H1 (cell line): ENCODE results near the gene BMP4. TPM values are rescaled to one million over a fixed set of nuclear protein-coding genes. Genes with fewer than 3 reads are reported as not detected.

Source experiments
- CTCF ChIA-PET: fragments of 300-600 bp; sonication (Branson Sonifier 250); formaldehyde crosslinking; loops from one replicate; lab custom pipeline; 2021; ENCODE audit not compliant: partially characterized antibody; lab: Charles Lee
- POLR2A ChIA-PET: fragments of 300-600 bp; sonication (Branson Sonifier 250); formaldehyde crosslinking; loops from one replicate; lab custom pipeline; 2021; ENCODE audit warnings: inconsistent platforms; ENCODE audit not compliant: partially characterized antibody; lab: Charles Lee
- DNase-seq, 2 experiments: peaks; one replicate each; pipeline versions ENCODE4 v3.0.0 to v3.0.0-alpha.2; 2010 to 2022; ENCODE audit warnings: low spot score in 2 of 2, low read depth in 1 of 2, mixed read lengths in 1 of 2
- FAIRE-seq: peaks from 2 replicates; lab custom pipeline; 2011; peaks lifted over from hg19 to GRCh38; lab: Jason Lieb, UNC
- H2AFZ ChIP-seq: 2 replicates; pipeline ENCODE4 v1.8.1; 2012; ENCODE audit warnings: low read length, inconsistent platforms
- H2AK5ac ChIP-seq: 2 replicates; pipeline ENCODE4 v1.6.1; 2013; ENCODE audit warnings: low read depth, low read length
- H2BK120ac ChIP-seq: replicated peaks from 2 replicates; pipeline ENCODE3; 2013; ENCODE audit warnings: low read depth, low read length, inconsistent platforms
- H2BK12ac ChIP-seq: 2 replicates; pipeline ENCODE4 v1.6.1; 2013; ENCODE audit warnings: low read depth, low read length
- H2BK15ac ChIP-seq: 2 replicates; pipeline ENCODE4 v1.6.1; 2013; ENCODE audit warnings: low read length
- H2BK20ac ChIP-seq: 2 replicates; pipeline ENCODE4 v1.6.1; 2013; ENCODE audit warnings: low read length
- H2BK5ac ChIP-seq: 2 replicates; pipeline ENCODE4 v1.6.1; 2013; ENCODE audit warnings: low read depth, low read length
- H3K14ac ChIP-seq: 2 replicates; pipeline ENCODE4 v1.6.1; 2013; ENCODE audit warnings: inconsistent platforms; ENCODE audit not compliant: insufficient read length
- H3K18ac ChIP-seq: 2 replicates; pipeline ENCODE4 v1.6.1; 2013; ENCODE audit warnings: low read length; ENCODE audit errors: extremely low read depth
- H3K23ac ChIP-seq: 2 replicates; pipeline ENCODE4 v1.6.1; 2013; ENCODE audit warnings: inconsistent platforms; ENCODE audit not compliant: insufficient read length
- H3K23me2 ChIP-seq: 2 replicates; pipeline ENCODE4 v1.6.1; 2013; ENCODE audit warnings: low read depth, low read length
- H3K27ac ChIP-seq: 2 replicates; pipeline ENCODE4 v1.6.1; 2011; ENCODE audit warnings: low read depth, low read length, inconsistent platforms
- H3K27me3 ChIP-seq, 4 experiments: replicated peaks in 1 of 4; 1 replicate in 1 of 4; 2 replicates in 3 of 4; pipeline versions ENCODE4 v1.6.1 to v1.8.1; 2011 to 2013; ENCODE audit warnings: low read length in 3 of 4, mild to moderate bottlenecking in 3 of 4, inconsistent platforms in 2 of 4, mixed read lengths in 2 of 4, moderate library complexity in 1 of 4; ENCODE audit not compliant: control insufficient read depth in 3 of 4, insufficient read depth in 3 of 4; ENCODE audit errors: extremely low read depth in 1 of 4
- H3K36me3 ChIP-seq, 4 experiments: 2 replicates each; pipeline versions ENCODE4 v1.6.1 to v1.8.1; 2011 to 2013; ENCODE audit warnings: mild to moderate bottlenecking in 4 of 4, low read length in 3 of 4, moderate library complexity in 2 of 4, control low read depth in 1 of 4, inconsistent platforms in 1 of 4; ENCODE audit not compliant: insufficient read depth in 4 of 4, control insufficient read depth in 2 of 4
- H3K4ac ChIP-seq: replicated peaks from 2 replicates; pipeline ENCODE3; 2013; ENCODE audit warnings: low read length, low read depth, mixed read lengths, inconsistent platforms; ENCODE audit not compliant: insufficient read length
- H3K4me1 ChIP-seq, 4 experiments: replicated peaks in 1 of 4; 1 replicate in 1 of 4; 2 replicates in 3 of 4; pipeline versions ENCODE4 v1.6.1 to v1.8.1; 2011 to 2013; ENCODE audit warnings: low read length in 3 of 4, inconsistent platforms in 2 of 4, mixed read lengths in 1 of 4; ENCODE audit not compliant: insufficient read depth in 4 of 4, control insufficient read depth in 3 of 4
- H3K4me2 ChIP-seq, 2 experiments: 2 replicates each; pipeline versions ENCODE4 v1.6.1 to v1.8.1; 2011 to 2013; ENCODE audit warnings: low read depth in 2 of 2, low read length in 2 of 2, control low read depth in 1 of 2, inconsistent platforms in 1 of 2, mild to moderate bottlenecking in 1 of 2; ENCODE audit not compliant: insufficient read depth in 1 of 2
- H3K4me3 ChIP-seq, 4 experiments: fragments of 200-600, 300-600 bp in 1 of 4; sonication (generic), shearing (Covaris generic), sonication (Bioruptor Twin) in 1 of 4; 2 replicates each; pipeline versions ENCODE4 v1.5.1 to v1.8.1; 2011 to 2016; ENCODE audit warnings: low read length in 4 of 4, low read depth in 3 of 4, control low read depth in 2 of 4, inconsistent platforms in 2 of 4, mild to moderate bottlenecking in 2 of 4, mixed read lengths in 1 of 4, moderate library complexity in 1 of 4; ENCODE audit not compliant: insufficient read depth in 2 of 4; ENCODE audit errors: extremely low read depth in 1 of 4
- H3K56ac ChIP-seq: replicated peaks from 2 replicates; pipeline ENCODE3; 2013; ENCODE audit warnings: low read depth, mild to moderate bottlenecking, mixed read lengths, low read length, inconsistent platforms; ENCODE audit not compliant: insufficient read length
- H3K79me1 ChIP-seq: 2 replicates; pipeline ENCODE4 v1.6.1; 2013; ENCODE audit warnings: low read depth, low read length, control low read depth
- H3K79me2 ChIP-seq, 2 experiments: 2 replicates each; pipeline versions ENCODE4 v1.6.1 to v1.8.1; 2012 to 2013; ENCODE audit warnings: low read length in 2 of 2, mild to moderate bottlenecking in 2 of 2, inconsistent platforms in 1 of 2; ENCODE audit not compliant: insufficient read depth in 2 of 2, control insufficient read depth in 1 of 2
- H3K9ac ChIP-seq, 4 experiments: replicated peaks in 1 of 4; 1 replicate in 1 of 4; 2 replicates in 3 of 4; pipeline versions ENCODE4 v1.6.1 to v1.8.1; 2011 to 2013; ENCODE audit warnings: low read depth in 3 of 4, low read length in 3 of 4, control low read depth in 2 of 4, mild to moderate bottlenecking in 2 of 4, moderate library complexity in 2 of 4, inconsistent platforms in 1 of 4; ENCODE audit errors: extremely low read depth in 1 of 4
- H3K9me3 ChIP-seq, 2 experiments: 2 replicates each; pipeline versions ENCODE4 v1.6.1 to v1.8.1; 2012 to 2013; ENCODE audit warnings: mild to moderate bottlenecking in 2 of 2, moderate library complexity in 2 of 2, control low read depth in 1 of 2, inconsistent platforms in 1 of 2, low read depth in 1 of 2, low read length in 1 of 2, mixed read lengths in 1 of 2; ENCODE audit not compliant: insufficient read depth in 2 of 2
- H4K20me1 ChIP-seq, 2 experiments: replicated peaks in 1 of 2; 2 replicates each; pipeline versions ENCODE3 to v1.8.1; 2011 to 2013; ENCODE audit warnings: inconsistent platforms in 2 of 2, low read length in 2 of 2, mild to moderate bottlenecking in 1 of 2; ENCODE audit not compliant: insufficient read depth in 2 of 2, control insufficient read depth in 1 of 2
- H4K5ac ChIP-seq: 2 replicates; pipeline ENCODE4 v1.6.1; 2013; ENCODE audit warnings: low read length, low read depth, mixed read lengths, inconsistent platforms; ENCODE audit not compliant: insufficient read length
- H4K8ac ChIP-seq: 2 replicates; pipeline ENCODE4 v1.8.0; 2013; ENCODE audit warnings: mild to moderate bottlenecking, moderate library complexity, low read length, inconsistent platforms; ENCODE audit not compliant: insufficient read depth; ENCODE audit errors: extremely low read depth
- H4K91ac ChIP-seq: replicated peaks from 2 replicates; pipeline ENCODE3; 2013; ENCODE audit warnings: low read length, mixed read lengths, inconsistent platforms; ENCODE audit not compliant: insufficient read length
- CHD2 ChIP-seq: IDR thresholded peaks from 2 replicates; pipeline ENCODE4 v1.6.1; 2012; ENCODE audit warnings: low read length, improper control_type of control experiment
- PHF8 ChIP-seq: fragments of 200-600 bp; sonication (generic); conservative IDR thresholded peaks from 2 replicates; pipeline ENCODE4 v1.7.1; 2012; ENCODE audit warnings: low read depth, mild to moderate bottlenecking, inconsistent platforms, low read length, moderate library complexity
- RBBP5 ChIP-seq: IDR thresholded peaks from 2 replicates; pipeline ENCODE4 v1.7.1; 2012; ENCODE audit warnings: low read depth, mild to moderate bottlenecking, inconsistent platforms, low read length, moderate library complexity, borderline replicate concordance
- SIRT6 ChIP-seq: IDR thresholded peaks from one replicate; pipeline ENCODE4 v1.7.1; 2012; ENCODE audit warnings: low read length, inconsistent platforms
- TCF12 ChIP-seq: IDR thresholded peaks from 2 replicates; pipeline ENCODE4 v1.6.1; 2011; ENCODE audit warnings: low read depth, mild to moderate bottlenecking, low read length
- WGBS, 2 experiments: shearing (Covaris generic) in 1 of 2; methylation state at CpG; one replicate each; pipeline versions ENCODE4 v1.1.6 to v1.1.7; 2013 to 2015; ENCODE audit warnings: low lambda C conversion rate in 2 of 2, mixed read lengths in 2 of 2, inconsistent platforms in 1 of 2, low coverage in 1 of 2, missing lambda C conversion rate in 1 of 2; ENCODE audit not compliant: insufficient replicate concordance in 2 of 2, insufficient coverage in 1 of 2, insufficient read length in 1 of 2; ENCODE audit errors: extremely low coverage in 1 of 2, missing lambda C conversion rate in 1 of 2; 5-methylcytosine and 5-hydroxymethylcytosine counted together
- polyA plus RNA-seq, 7 experiments: library from polyadenylated mRNA; depleted of rRNA in 3 of 7; stranded (reverse) in 5 of 7; unstranded in 2 of 7; fragments of >200 nt in 5 of 7; fragments of 200-250 nt in 2 of 7; gene quantifications; 1 replicate in 5 of 7; 2 replicates in 1 of 7; 4 replicates in 1 of 7; pipeline versions ENCODE4 v1.2.1 to v1.2.3, GENCODE V29; 2011 to 2013; ENCODE audit warnings: missing spikeins in 2 of 7, mixed read lengths in 2 of 7
- total RNA-seq: library from RNA; stranded (reverse); fragmentation: NEBNext Ultra II Directional; extraction: Animal tissue kit (Norgen Biotek cat#: 25700); gene quantifications from 2 replicates; pipeline ENCODE4 v1.2.1, GENCODE V29; 2021

Gene BMP4
- total and polyA plus RNA-seq, 2 of the 8 experiments (the other 6 are each of a cell fraction or from before 2014, with no cell fraction given): 2.3 to 5.4 TPM

DNA sequence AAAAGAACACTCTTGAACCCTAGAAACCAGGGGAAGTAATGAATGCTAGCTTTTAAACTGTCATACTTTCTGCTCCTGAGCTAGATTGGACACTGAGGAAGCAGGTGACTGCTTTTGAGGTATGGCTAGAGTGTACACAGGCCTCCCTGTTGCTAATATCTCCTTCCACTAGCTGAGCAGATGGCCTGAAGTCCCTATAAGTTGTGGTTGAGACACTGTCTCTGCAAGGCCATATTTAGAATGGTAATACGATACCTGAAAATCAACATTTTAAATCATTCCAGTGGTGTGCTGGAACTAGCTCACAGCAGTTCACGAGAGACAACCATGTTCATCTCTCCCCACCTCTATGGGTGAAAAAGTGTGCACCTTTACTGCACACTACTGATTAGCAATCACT is 46.4 kb upstream of the BMP4 start:
- POLR2A ChIA-PET: no interaction called here

More for the DNA sequence above, 46.4 kb upstream of the BMP4 start:
- 83% methylated on average over 2 of the region's 2 CpGs; no CpG with 5 or more reads in 1 of the 2 experiments for WGBS, 2 experiments
- Histone ChIP-seq H3K79me2 (no peaks in the 10 kb centered on the region), H3K18ac (no peak overlapping the region), H4K91ac (no peak overlapping the region), H3K4ac (no peak overlapping the region), H3K23me2 (no peaks in the 10 kb centered on the region), H3K4me2 (no peak overlapping the region), H2BK20ac (no peak overlapping the region), H3K36me3 (no peaks in the 10 kb centered on the region), H3K4me3 (no peak overlapping the region), H4K8ac (no peak overlapping the region), H3K56ac (no peak overlapping the region), H3K23ac (no peak overlapping the region), H3K9ac (no peak overlapping the region), H2BK15ac (no peak overlapping the region), H2BK12ac (no peak overlapping the region), H3K4me1 (0 out of 7 replicates have a peak, but pooled peaks cover 0 to 4% (median 0%) of the 10 kb centered on the region in 4 experiments), H4K5ac (no peak overlapping the region), H2AK5ac (no peak overlapping the region), H3K9me3 (no peaks in the 10 kb centered on the region), H2AFZ (peak overlapping the region; percentile 54; the same call in 1 of the 2 replicates), H4K20me1 (no peaks in the 10 kb centered on the region), H3K27me3 (no peaks in the 10 kb centered on the region), H3K79me1 (no peaks in the 10 kb centered on the region), H2BK5ac (no peak overlapping the region), H3K14ac (no peak overlapping the region), H3K27ac (no peak overlapping the region), H2BK120ac (no peak overlapping the region)
- no peak for DNase-seq
- FAIRE-seq: no peak
- CTCF ChIA-PET: interaction anchor here (1.2 kb wide), 2 partner anchors 37 to 73 kb away, joined by 4 to 6 read pairs; no protein-coding TSS in a partner anchor
- no peak for TF ChIP-seq SIRT6
- no peak for TF ChIP-seq RBBP5
- TF ChIP-seq TCF12: no peak
- no peak for TF ChIP-seq PHF8
- TF ChIP-seq CHD2: no peak
